ENCODE results near the gene OXLD1. TPM values are rescaled to one million over a fixed set of nuclear protein-coding genes. Genes with fewer than 3 reads are reported as not detected.
A peak's percentile ranks its signal among the peaks of the same experiment; 100 is the strongest.

The OXLD1 gene
- polyA plus RNA-seq, 2 donors, result 38.1 to 46.1 TPM

- WGBS, 2 donors, result 27 to 34% methylated on average over 21 of the region's 21 CpGs
Observed at GRCh38 chr17:81647640-81648012, 18.8 kb downstream of the OXLD1 start.

GRCh38 chr17:81646869-81647600 lies 19.4 kb downstream of the OXLD1 start:
- H3K36me3 ChIP-seq (ENCODE audit: control insufficient read depth in 2 of 2, insufficient read depth in 2 of 2, low read length in 1 of 2), result no peaks in the 10 kb centered on the region
- H3K27me3 ChIP-seq (ENCODE audit: control insufficient read depth in 1 of 2, insufficient read depth in 2 of 2, low read length in 2 of 2), result peaks cover 0 to 12% of the 10 kb centered on the region in 2 donors
- peaks cover 4 to 7% of the 10 kb centered on the region in 2 donors for H3K4me1 ChIP-seq (ENCODE audit: control insufficient read depth in 2 of 2, insufficient read depth in 2 of 2, low read length in 1 of 2)
- peaks cover 0 to 10% of the 10 kb centered on the region in 2 donors for H3K9me3 ChIP-seq (ENCODE audit: control insufficient read depth in 2 of 2, insufficient read depth in 1 of 2, low read depth in 1 of 2, low read length in 1 of 2)
- WGBS, 2 donors, result 66 to 71% methylated on average over 12 of the region's 12 CpGs
- H3K27ac ChIP-seq (ENCODE audit: low read depth in 2 of 2, low read length in 1 of 2), result no peak overlapping the region
- H3K4me3 ChIP-seq (ENCODE audit: low read depth in 1 of 2, low read length in 2 of 2), result no peak overlapping the region

More at GRCh38 chr17:81647640-81648012, 18.8 kb downstream of the OXLD1 start:
- Histone ChIP-seq H3K4me3 (ENCODE audit: low read depth in 1 of 2, low read length in 2 of 2) (no peak overlapping the region), H3K9me3 (ENCODE audit: control insufficient read depth in 2 of 2, insufficient read depth in 1 of 2, low read depth in 1 of 2, low read length in 1 of 2) (peaks cover 0 to 10% of the 10 kb centered on the region in 2 donors), H3K4me1 (ENCODE audit: control insufficient read depth in 2 of 2, insufficient read depth in 2 of 2, low read length in 1 of 2) (peaks cover 3 to 4% of the 10 kb centered on the region in 2 donors), H3K27ac (ENCODE audit: low read depth in 2 of 2, low read length in 1 of 2) (no peak overlapping the region), H3K36me3 (ENCODE audit: control insufficient read depth in 2 of 2, insufficient read depth in 2 of 2, low read length in 1 of 2) (no peaks in the 10 kb centered on the region), H3K27me3 (ENCODE audit: control insufficient read depth in 1 of 2, insufficient read depth in 2 of 2, low read length in 2 of 2) (peaks cover 0 to 12% of the 10 kb centered on the region in 2 donors)

- Histone ChIP-seq H3K27me3 (ENCODE audit: control insufficient read depth in 1 of 2, insufficient read depth in 2 of 2, low read length in 2 of 2) (peaks cover 0 to 12% of the 10 kb centered on the region in 2 donors), H3K27ac (ENCODE audit: low read depth in 2 of 2, low read length in 1 of 2) (no peak overlapping the region), H3K9me3 (ENCODE audit: control insufficient read depth in 2 of 2, insufficient read depth in 1 of 2, low read depth in 1 of 2, low read length in 1 of 2) (peaks cover 0 to 10% of the 10 kb centered on the region in 2 donors), H3K4me3 (ENCODE audit: low read depth in 1 of 2, low read length in 2 of 2) (no peak overlapping the region), H3K4me1 (ENCODE audit: control insufficient read depth in 2 of 2, insufficient read depth in 2 of 2, low read length in 1 of 2) (peaks cover 4 to 7% of the 10 kb centered on the region in 2 donors), H3K36me3 (ENCODE audit: control insufficient read depth in 2 of 2, insufficient read depth in 2 of 2, low read length in 1 of 2) (no peaks in the 10 kb centered on the region)
- 85 to 87% methylated on average over 29 of the region's 29 CpGs for WGBS, 2 donors
Observed at GRCh38 chr17:81644976-81645952, 21.1 kb downstream of the OXLD1 start.

- no peaks in the 10 kb centered on the region for H3K36me3 ChIP-seq (ENCODE audit: control insufficient read depth in 2 of 2, insufficient read depth in 2 of 2, low read length in 1 of 2)
- H3K9me3 ChIP-seq (ENCODE audit: control insufficient read depth in 2 of 2, insufficient read depth in 1 of 2, low read depth in 1 of 2, low read length in 1 of 2), result peaks cover 0 to 8% of the 10 kb centered on the region in 2 donors
- no peak overlapping the region for H3K4me3 ChIP-seq (ENCODE audit: low read depth in 1 of 2, low read length in 2 of 2)
- 88 to 93% methylated on average over 15 of the region's 15 CpGs for WGBS, 2 donors
- H3K27me3 ChIP-seq (ENCODE audit: control insufficient read depth in 1 of 2, insufficient read depth in 2 of 2, low read length in 2 of 2), result peaks cover 0 to 12% of the 10 kb centered on the region in 2 donors
- no peak overlapping the region for H3K27ac ChIP-seq (ENCODE audit: low read depth in 2 of 2, low read length in 1 of 2)
- peaks cover 4 to 7% of the 10 kb centered on the region in 2 donors for H3K4me1 ChIP-seq (ENCODE audit: control insufficient read depth in 2 of 2, insufficient read depth in 2 of 2, low read length in 1 of 2)
Observed at GRCh38 chr17:81644496-81644895, 21.9 kb downstream of the OXLD1 start.

GRCh38 chr17:81641825-81642489 lies 24.4 kb downstream of the OXLD1 start:
- H3K27ac ChIP-seq (ENCODE audit: low read depth in 2 of 2, low read length in 1 of 2), result no peak overlapping the region
- WGBS, 2 donors, result 87% methylated on average over 16 to 17 of the region's 17 CpGs
- H3K27me3 ChIP-seq (ENCODE audit: control insufficient read depth in 1 of 2, insufficient read depth in 2 of 2, low read length in 2 of 2), result no peaks in the 10 kb centered on the region
- peaks cover 0 to 4% of the 10 kb centered on the region in 2 donors for H3K4me1 ChIP-seq (ENCODE audit: control insufficient read depth in 2 of 2, insufficient read depth in 2 of 2, low read length in 1 of 2)
- no peaks in the 10 kb centered on the region for H3K9me3 ChIP-seq (ENCODE audit: control insufficient read depth in 2 of 2, insufficient read depth in 1 of 2, low read depth in 1 of 2, low read length in 1 of 2)
- H3K4me3 ChIP-seq (ENCODE audit: low read depth in 1 of 2, low read length in 2 of 2), result no peak overlapping the region
- no peaks in the 10 kb centered on the region for H3K36me3 ChIP-seq (ENCODE audit: control insufficient read depth in 2 of 2, insufficient read depth in 2 of 2, low read length in 1 of 2)

- H3K9me3 ChIP-seq (ENCODE audit: control insufficient read depth in 2 of 2, insufficient read depth in 1 of 2, low read depth in 1 of 2, low read length in 1 of 2), result no peaks in the 10 kb centered on the region
- H3K4me1 ChIP-seq (ENCODE audit: control insufficient read depth in 2 of 2, insufficient read depth in 2 of 2, low read length in 1 of 2), result peaks cover 0 to 5% of the 10 kb centered on the region in 2 donors
- no peaks in the 10 kb centered on the region for H3K36me3 ChIP-seq (ENCODE audit: control insufficient read depth in 2 of 2, insufficient read depth in 2 of 2, low read length in 1 of 2)
- H3K27ac ChIP-seq (ENCODE audit: low read depth in 2 of 2, low read length in 1 of 2), result no peak overlapping the region
- no peak overlapping the region for H3K4me3 ChIP-seq (ENCODE audit: low read depth in 1 of 2, low read length in 2 of 2)
- no peaks in the 10 kb centered on the region for H3K27me3 ChIP-seq (ENCODE audit: control insufficient read depth in 1 of 2, insufficient read depth in 2 of 2, low read length in 2 of 2)
- 92 to 93% methylated on average over 9 of the region's 9 CpGs for WGBS, 2 donors
Observed at GRCh38 chr17:81640011-81640410, 26.4 kb downstream of the OXLD1 start.

- Histone ChIP-seq H3K4me1 (ENCODE audit: control insufficient read depth in 2 of 2, insufficient read depth in 2 of 2, low read length in 1 of 2) (peaks cover 0 to 7% of the 10 kb centered on the region in 2 donors), H3K27ac (ENCODE audit: low read depth in 2 of 2, low read length in 1 of 2) (no peak overlapping the region), H3K9me3 (ENCODE audit: control insufficient read depth in 2 of 2, insufficient read depth in 1 of 2, low read depth in 1 of 2, low read length in 1 of 2) (no peaks in the 10 kb centered on the region), H3K4me3 (ENCODE audit: low read depth in 1 of 2, low read length in 2 of 2) (no peak overlapping the region), H3K36me3 (ENCODE audit: control insufficient read depth in 2 of 2, insufficient read depth in 2 of 2, low read length in 1 of 2) (no peaks in the 10 kb centered on the region), H3K27me3 (ENCODE audit: control insufficient read depth in 1 of 2, insufficient read depth in 2 of 2, low read length in 2 of 2) (no peaks in the 10 kb centered on the region)
- WGBS, 2 donors, result 76 to 81% methylated on average over 4 of the region's 4 CpGs
Observed at GRCh38 chr17:81638683-81639082, 27.7 kb downstream of the OXLD1 start.

GRCh38 chr17:81636505-81637288 lies 29.7 kb downstream of the OXLD1 start, which contains the start of the genes NPLOC4 and TSPAN10:
Gene NPLOC4 (minus strand): TSS chr17:81637112. CDS start chr17:81636930, 182 bp downstream.
Gene TSPAN10 (plus strand): TSS chr17:81637196. CDS start chr17:81642413, 5,217 bp downstream.
- H3K9me3 ChIP-seq (ENCODE audit: control insufficient read depth in 2 of 2, insufficient read depth in 1 of 2, low read depth in 1 of 2, low read length in 1 of 2), result no peaks in the 10 kb centered on the region
- no peaks in the 10 kb centered on the region for H3K27me3 ChIP-seq (ENCODE audit: control insufficient read depth in 1 of 2, insufficient read depth in 2 of 2, low read length in 2 of 2)
- H3K27ac ChIP-seq (ENCODE audit: low read depth in 2 of 2, low read length in 1 of 2), result peak within 1 kb of the TSS; percentile 96 to 97
- H3K4me3 ChIP-seq (ENCODE audit: low read depth in 1 of 2, low read length in 2 of 2), result peak within 1 kb of the TSS; percentile 76 to 96
- H3K4me1 ChIP-seq (ENCODE audit: control insufficient read depth in 2 of 2, insufficient read depth in 2 of 2, low read length in 1 of 2), result peaks cover 0 to 3% of the 10 kb centered on the region in 2 donors
- no peaks in the 10 kb centered on the region for H3K36me3 ChIP-seq (ENCODE audit: control insufficient read depth in 2 of 2, insufficient read depth in 2 of 2, low read length in 1 of 2)
- WGBS, 2 donors, result 0 to 1% methylated on average over 66 to 77 of the region's 77 CpGs

Measured in esophagus (tissue), 2 donors.